Measurements from ENCODE around the gene TYRO3. TPM values are rescaled to one million over a fixed set of nuclear protein-coding genes. Genes with fewer than 3 reads are reported as not detected.

TYRO3 gene
- total RNA-seq, 2 donors from 2014 or later: 3.2 to 6.0 TPM

GRCh38 chr15:41512940-41513505 lies 46.0 kb upstream of the TYRO3 start:
- Histone ChIP-seq H3K27me3 (peaks cover 23% of the 10 kb centered on the region), H3K9ac (ENCODE audit: low read depth in 2 of 2, low read length in 2 of 2) (peak overlapping the region; percentile 50 to 73), H3K4me1 (peaks cover 12% of the 10 kb centered on the region), H3K4me3 (peak overlapping the region; percentile 40), H3K36me3 (no peaks in the 10 kb centered on the region), H3K27ac (no peak overlapping the region), H3K9me3 (no peaks in the 10 kb centered on the region)
- peak; percentile 40 for DNase-seq
- no peak for TF ChIP-seq CTCF (IDR thresholded peaks at IDR 0.05)
- intact Hi-C loops (cut with DNase I): loop anchor here (5.0 kb wide), 1 partner anchor 41 kb away; no protein-coding TSS in a partner anchor

GRCh38 chr15:41513506-41514227 lies 45.3 kb upstream of the TYRO3 start, which contains the start of gene LTK:
Gene LTK, minus strand, starts transcription at chr15:41513827. Its CDS starts 118 bp downstream, at chr15:41513709.
- H3K27me3 ChIP-seq: peaks cover 23% of the 10 kb centered on the region
- H3K27ac ChIP-seq: no peak within 1 kb of the TSS

GRCh38 chr15:41517895-41518449 lies 41.0 kb upstream of the TYRO3 start:
- Histone ChIP-seq H3K4me1 (peaks cover 9% of the 10 kb centered on the region), H3K9me3 (no peaks in the 10 kb centered on the region), H3K4me3 (no peak overlapping the region), H3K27me3 (peaks cover 4% of the 10 kb centered on the region), H3K9ac (ENCODE audit: low read depth in 2 of 2, low read length in 2 of 2) (no peak overlapping the region), H3K36me3 (no peaks in the 10 kb centered on the region), H3K27ac (no peak overlapping the region)
- DNase-seq: no peak
- no peak for TF ChIP-seq CTCF (IDR thresholded peaks at IDR 0.05)
- intact Hi-C loops (cut with DNase I): no loop called here

More at GRCh38 chr15:41513506-41514227, 45.3 kb upstream of the TYRO3 start, which contains the start of gene LTK:
- DNase-seq: peak; percentile 42
- Histone ChIP-seq H3K9me3 (no peaks in the 10 kb centered on the region), H3K4me1 (peaks cover 12% of the 10 kb centered on the region), H3K4me3 (peak within 1 kb of the TSS; percentile 40), H3K36me3 (no peaks in the 10 kb centered on the region), H3K9ac (ENCODE audit: low read depth in 2 of 2, low read length in 2 of 2) (peak within 1 kb of the TSS; percentile 50 to 73)
- TF ChIP-seq CTCF (IDR thresholded peaks at IDR 0.05): no peak
- intact Hi-C loops (cut with DNase I): loop anchor here (5.0 kb wide), 1 partner anchor 41 kb away; no protein-coding TSS in a partner anchor

- no peak for DNase-seq
- Histone ChIP-seq H3K36me3 (no peaks in the 10 kb centered on the region), H3K27me3 (no peaks in the 10 kb centered on the region), H3K4me3 (no peak overlapping the region), H3K27ac (no peak overlapping the region), H3K9me3 (no peaks in the 10 kb centered on the region), H3K9ac (ENCODE audit: low read depth in 2 of 2, low read length in 2 of 2) (no peak overlapping the region), H3K4me1 (no peaks in the 10 kb centered on the region)
- no peak for TF ChIP-seq CTCF (IDR thresholded peaks at IDR 0.05)
- intact Hi-C loops (cut with DNase I): no loop called here
Observed at GRCh38 chr15:41520636-41521035, 38.4 kb upstream of the TYRO3 start.

- Histone ChIP-seq H3K9me3 (no peaks in the 10 kb centered on the region), H3K4me3 (no peak overlapping the region), H3K4me1 (no peaks in the 10 kb centered on the region), H3K27ac (no peak overlapping the region), H3K36me3 (no peaks in the 10 kb centered on the region), H3K27me3 (no peaks in the 10 kb centered on the region), H3K9ac (ENCODE audit: low read depth in 2 of 2, low read length in 2 of 2) (no peak overlapping the region)
- no peak for TF ChIP-seq CTCF (IDR thresholded peaks at IDR 0.05)
- intact Hi-C loops (cut with DNase I): no loop called here
- DNase-seq: no peak
Observed at GRCh38 chr15:41521614-41522013, 37.4 kb upstream of the TYRO3 start.
